ENCODE data around the gene GABBR2. TPM values are rescaled to one million over a fixed set of nuclear protein-coding genes. Genes with fewer than 3 reads are reported as not detected.

The GABBR2 gene
- total RNA-seq, 2 donors from 2014 or later: not detected

DNA sequence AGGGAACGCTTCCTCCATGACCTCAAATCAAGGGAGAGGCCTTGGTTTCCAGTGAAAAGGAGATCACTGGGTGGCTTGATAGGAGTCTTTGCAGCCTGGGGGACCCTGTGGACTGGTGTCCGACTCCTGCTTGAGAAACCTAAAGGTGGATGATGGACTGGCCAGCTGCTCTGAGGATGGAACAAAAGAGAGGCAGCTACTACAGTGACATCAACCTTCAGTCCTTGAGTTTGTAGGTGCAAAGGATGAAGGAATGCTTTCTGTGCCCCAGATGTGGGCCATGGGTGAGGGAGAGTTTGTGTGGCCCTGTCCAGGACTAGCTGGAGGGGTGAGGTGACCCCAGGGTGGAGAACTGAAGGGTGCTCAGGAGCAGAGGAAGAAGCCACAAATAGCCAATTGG is 338.8 kb downstream of the GABBR2 start:
- Mint-ChIP-seq H3K36me3 (peaks cover 6 to 14% of the 10 kb centered on the region in 2 donors), H3K27ac (no peak overlapping the region), H3K9me3 (peaks cover 6 to 14% of the 10 kb centered on the region in 2 donors)
- ATAC-seq (no peak), DNase-seq (ENCODE audit: low spot score in 2 of 2) (no peak)

DNA sequence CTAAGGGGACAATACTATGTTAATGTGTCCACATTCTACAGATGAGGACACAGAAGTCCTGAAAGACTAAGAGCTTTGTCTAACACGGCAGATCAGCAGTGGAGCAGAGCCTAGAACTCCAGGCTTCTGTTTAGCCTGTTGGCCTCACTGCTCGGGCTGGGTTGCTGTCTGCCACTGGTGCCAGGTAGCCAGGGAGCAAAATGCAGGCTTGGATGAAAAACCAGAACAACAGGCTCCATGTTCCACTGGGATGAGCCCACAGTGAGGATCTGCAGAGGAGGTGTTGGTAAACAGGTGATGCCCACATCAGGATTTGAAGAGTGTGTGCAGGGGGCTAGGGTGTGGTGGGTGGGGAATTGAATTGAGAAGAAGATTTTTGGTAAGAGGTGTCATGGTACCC is 339.3 kb downstream of the GABBR2 start:
- Mint-ChIP-seq H3K27ac (no peak overlapping the region), H3K36me3 (peaks cover 8 to 17% of the 10 kb centered on the region in 2 donors), H3K9me3 (peaks cover 7 to 15% of the 10 kb centered on the region in 2 donors)
- DNase-seq (ENCODE audit: low spot score in 2 of 2): no peak
- ATAC-seq: no peak

DNA sequence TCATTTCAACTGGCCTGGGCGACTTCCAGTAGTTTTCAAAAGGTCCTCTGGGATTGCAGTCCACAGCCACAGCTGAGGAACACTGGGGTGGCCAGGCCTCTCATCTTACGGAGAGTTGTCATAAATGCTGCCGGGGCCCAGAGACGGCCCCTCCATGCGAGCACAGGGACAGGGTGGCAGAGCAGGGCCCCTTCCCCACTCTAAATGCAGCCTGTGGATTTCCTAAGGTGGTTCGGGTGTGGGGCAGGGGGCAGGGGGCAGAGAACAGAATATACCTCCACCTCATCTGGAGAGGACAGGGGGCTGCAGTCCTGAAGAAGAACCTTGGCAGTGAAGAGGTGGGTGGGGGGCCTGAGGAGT is 339.7 kb downstream of the GABBR2 start:
- DNase-seq (ENCODE audit: low spot score in 2 of 2): no peak
- H3K9me3 Mint-ChIP-seq: peaks cover 7 to 15% of the 10 kb centered on the region in 2 donors
- ATAC-seq: no peak
- H3K27ac Mint-ChIP-seq: no peak overlapping the region
- peaks cover 8 to 17% of the 10 kb centered on the region in 2 donors for H3K36me3 Mint-ChIP-seq

DNA sequence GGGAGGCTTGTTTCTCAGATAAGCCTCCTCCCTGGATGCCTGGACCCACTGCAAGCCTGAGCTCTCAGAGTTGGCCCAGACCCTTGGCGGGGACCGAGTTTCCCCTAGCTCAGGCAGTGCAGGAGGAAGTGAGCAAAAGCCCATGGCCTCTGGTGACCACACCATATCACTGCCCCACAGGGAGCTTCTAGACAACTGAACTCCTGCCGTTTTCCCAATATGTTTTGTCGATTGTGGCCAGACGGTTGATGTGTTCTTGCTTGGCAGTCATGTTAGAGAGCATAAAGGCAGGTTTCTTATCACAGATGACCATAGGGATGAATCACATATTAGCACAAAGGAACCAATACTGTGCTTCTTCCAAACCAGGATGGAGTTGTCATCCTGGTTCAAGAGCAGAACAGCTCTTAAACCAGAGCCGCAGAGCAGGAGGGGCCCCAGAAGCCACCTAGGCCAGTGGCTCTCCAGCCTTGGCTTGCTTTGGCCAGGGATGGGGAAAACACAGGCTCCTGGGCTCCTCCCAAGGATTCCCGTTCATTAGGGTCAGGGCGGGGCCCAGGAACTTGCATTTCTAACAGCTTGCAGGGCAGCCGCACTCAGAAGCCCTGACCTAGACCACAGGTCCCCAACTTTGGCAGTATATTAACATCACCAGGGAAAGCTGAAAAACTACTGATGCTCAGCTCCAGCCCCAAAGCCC is 340.2 kb downstream of the GABBR2 start:
- ATAC-seq: no peak

DNA sequence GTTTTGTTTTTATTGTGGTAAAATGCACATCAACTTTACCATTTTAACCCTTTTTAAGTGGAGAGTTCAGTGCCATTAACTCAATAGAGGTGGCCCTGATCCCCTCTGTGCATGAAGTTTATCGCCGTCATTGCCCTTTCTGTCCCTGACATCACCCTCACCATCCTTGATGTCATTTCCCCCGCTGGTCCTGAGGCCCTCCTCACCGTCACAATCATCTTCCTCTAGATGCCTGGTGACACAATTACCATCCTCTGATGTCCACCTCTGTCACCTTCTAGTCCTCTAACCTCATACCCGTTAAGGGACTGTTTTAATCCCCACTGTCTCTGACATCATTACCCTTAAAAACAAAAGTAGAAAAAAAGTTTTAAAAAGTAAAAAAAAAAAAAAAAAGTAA is 340.8 kb downstream of the GABBR2 start:
- Mint-ChIP-seq H3K27ac (no peak overlapping the region), H3K9me3 (peaks cover 7 to 15% of the 10 kb centered on the region in 2 donors), H3K36me3 (peaks cover 8 to 17% of the 10 kb centered on the region in 2 donors)
- DNase-seq (ENCODE audit: low spot score in 2 of 2) (no peak), ATAC-seq (no peak)

More for the DNA sequence above, 340.2 kb downstream of the GABBR2 start:
- no peak for DNase-seq (ENCODE audit: low spot score in 2 of 2)
- Mint-ChIP-seq H3K9me3 (peaks cover 7 to 15% of the 10 kb centered on the region in 2 donors), H3K36me3 (peaks cover 8 to 17% of the 10 kb centered on the region in 2 donors), H3K27ac (no peak overlapping the region)

DNA sequence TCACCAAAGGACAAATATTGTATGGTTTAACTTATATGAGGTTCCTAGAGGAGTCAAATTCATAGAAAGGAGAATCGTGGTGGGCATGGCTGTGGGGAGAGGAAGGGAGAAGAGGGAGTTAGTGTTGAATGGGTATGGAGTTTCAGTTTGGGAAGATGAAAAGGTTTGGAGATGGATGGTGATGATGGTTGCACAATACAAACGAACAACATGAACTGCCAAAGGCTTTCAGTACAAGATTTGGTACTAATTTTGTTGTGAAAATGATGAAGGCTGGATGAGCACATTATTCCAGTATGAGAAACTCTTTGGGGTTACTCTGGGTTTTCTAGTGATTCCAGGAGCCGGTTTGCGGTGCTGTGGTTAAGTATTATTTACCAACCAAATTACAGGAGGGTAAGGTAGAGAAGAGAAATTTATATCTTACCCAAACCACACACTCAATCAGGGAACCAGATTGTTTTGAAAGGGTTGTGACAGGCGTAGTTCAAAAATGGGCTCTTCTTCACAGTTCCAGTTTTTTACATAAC is 341.3 kb downstream of the GABBR2 start:
- no peak for ATAC-seq
- H3K36me3 Mint-ChIP-seq: peaks cover 8 to 17% of the 10 kb centered on the region in 2 donors
- H3K27ac Mint-ChIP-seq: no peak overlapping the region
- H3K9me3 Mint-ChIP-seq: peaks cover 7 to 15% of the 10 kb centered on the region in 2 donors
- no peak for DNase-seq (ENCODE audit: low spot score in 2 of 2)

GRCh38 chr9:98365781-98366180 is 343.0 kb downstream of the GABBR2 start:
- H3K36me3 Mint-ChIP-seq: peaks cover 8 to 17% of the 10 kb centered on the region in 2 donors
- peaks cover 7 to 15% of the 10 kb centered on the region in 2 donors for H3K9me3 Mint-ChIP-seq
- no peak for DNase-seq (ENCODE audit: low spot score in 2 of 2)
- no peak overlapping the region for H3K27ac Mint-ChIP-seq
- ATAC-seq: no peak

DNA sequence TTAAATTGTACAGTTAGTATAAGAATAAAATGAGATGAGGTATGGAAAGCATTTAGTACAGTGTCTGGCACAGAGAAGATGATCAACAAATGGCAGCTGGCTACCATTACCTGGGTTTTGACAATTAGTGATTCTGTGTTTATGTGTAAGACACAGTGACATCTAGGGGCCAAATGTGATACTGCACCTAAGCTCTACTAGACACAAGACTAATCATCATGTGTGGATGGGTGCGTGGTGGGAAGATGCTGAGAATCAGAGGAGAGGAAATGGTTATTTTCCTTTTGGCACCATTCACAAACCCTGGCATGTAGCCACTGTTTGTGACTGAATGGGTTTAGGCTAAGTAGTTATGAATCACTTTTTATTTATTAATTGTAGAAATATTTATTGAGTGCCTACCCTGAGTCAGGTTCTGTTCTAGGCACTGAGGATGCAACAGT is 343.5 kb downstream of the GABBR2 start:
- DNase-seq (ENCODE audit: low spot score in 2 of 2): peak in 1 of 2 donors; percentile 29
- Mint-ChIP-seq H3K27ac (no peak overlapping the region), H3K36me3 (peaks cover 8 to 17% of the 10 kb centered on the region in 2 donors), H3K9me3 (peaks cover 7 to 15% of the 10 kb centered on the region in 2 donors)
- ATAC-seq: peak in 1 of 2 donors; percentile 50

GRCh38 chr9:98364086-98364485 is 344.6 kb downstream of the GABBR2 start:
- no peak overlapping the region for H3K27ac Mint-ChIP-seq
- DNase-seq (ENCODE audit: low spot score in 2 of 2) (no peak), ATAC-seq (no peak)
- peaks cover 7 to 15% of the 10 kb centered on the region in 2 donors for H3K9me3 Mint-ChIP-seq
- H3K36me3 Mint-ChIP-seq: peaks cover 8 to 17% of the 10 kb centered on the region in 2 donors

DNA sequence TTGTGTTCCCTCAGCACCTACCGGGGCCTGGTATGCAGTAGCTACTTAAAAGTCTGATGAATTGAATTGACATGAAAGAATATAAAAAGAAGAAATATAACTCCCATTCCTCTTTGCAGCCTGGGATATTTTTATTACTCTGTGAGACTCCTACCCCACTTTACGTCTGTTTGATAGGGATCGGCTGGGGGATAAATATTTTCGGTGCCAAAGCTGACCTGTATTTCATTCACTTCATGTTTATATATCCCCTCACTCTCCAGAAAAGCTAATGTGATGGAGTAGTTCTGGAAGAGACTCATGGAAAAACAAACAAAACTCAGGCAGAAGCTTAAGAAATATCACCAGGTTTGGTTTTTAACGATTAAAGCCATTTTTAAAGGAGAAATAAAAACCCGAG is 345.1 kb downstream of the GABBR2 start:
- peaks cover 7 to 15% of the 10 kb centered on the region in 2 donors for H3K9me3 Mint-ChIP-seq
- ATAC-seq (no peak), DNase-seq (ENCODE audit: low spot score in 2 of 2) (no peak)
- H3K36me3 Mint-ChIP-seq: peaks cover 8 to 17% of the 10 kb centered on the region in 2 donors
- H3K27ac Mint-ChIP-seq: no peak overlapping the region

DNA sequence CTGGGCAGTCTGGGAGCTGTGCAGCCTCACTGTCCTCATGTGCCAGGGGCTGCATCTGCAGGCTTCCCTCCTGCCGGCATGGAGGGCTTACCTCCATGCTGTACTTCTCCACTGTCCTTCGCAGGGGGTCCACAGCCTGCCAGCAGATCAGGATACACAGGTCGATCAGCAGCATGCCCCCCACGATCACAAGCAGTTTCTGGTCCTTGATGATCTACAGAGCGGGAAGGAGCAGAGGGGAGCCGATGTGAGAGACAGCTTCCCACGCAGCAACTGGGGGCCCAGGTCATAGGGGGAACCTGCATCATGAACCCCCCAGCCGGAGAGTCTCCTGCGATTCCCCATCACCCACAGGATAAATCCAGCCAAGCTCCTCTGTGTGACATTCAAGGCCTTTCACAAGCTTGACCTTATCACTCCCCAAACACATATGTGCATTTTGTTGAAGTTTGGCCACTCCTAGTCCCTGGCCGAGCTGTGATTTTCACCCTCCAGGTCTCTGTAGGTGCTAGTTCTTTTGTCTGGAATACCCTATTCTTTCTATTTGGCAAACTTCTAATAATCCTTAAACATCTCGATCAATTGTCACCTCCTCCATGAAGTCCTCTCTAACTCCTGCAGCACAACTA is 346.0 kb downstream of the GABBR2 start:
- no peak for ATAC-seq
- no peak overlapping the region for H3K27ac Mint-ChIP-seq
- H3K9me3 Mint-ChIP-seq: peaks cover 7 to 15% of the 10 kb centered on the region in 2 donors
- H3K36me3 Mint-ChIP-seq: peaks cover 8 to 17% of the 10 kb centered on the region in 2 donors
- no peak for DNase-seq (ENCODE audit: low spot score in 2 of 2)

DNA sequence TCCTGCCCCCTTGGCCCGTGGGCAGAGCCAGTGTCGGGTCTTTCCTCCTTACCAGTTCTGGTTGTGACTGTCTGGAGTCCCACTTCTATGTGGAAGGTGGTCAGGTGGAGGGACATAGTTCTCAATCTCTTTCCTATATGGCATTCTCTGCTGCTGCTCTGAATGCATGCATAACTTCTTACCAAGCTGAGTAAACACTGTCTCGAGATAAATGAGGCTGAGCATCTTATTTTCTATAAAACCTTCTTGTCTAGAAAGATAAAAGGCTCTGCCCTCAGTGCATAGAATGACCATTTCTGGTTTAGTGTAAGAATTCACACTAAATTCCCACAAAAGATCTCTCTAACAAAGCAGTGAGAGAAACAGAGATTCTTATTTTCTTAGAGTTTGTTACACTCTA is 347.1 kb downstream of the GABBR2 start:
- peaks cover 8 to 13% of the 10 kb centered on the region in 2 donors for H3K36me3 Mint-ChIP-seq
- ATAC-seq: no peak
- no peak overlapping the region for H3K27ac Mint-ChIP-seq
- peaks cover 7% of the 10 kb centered on the region in 2 donors for H3K9me3 Mint-ChIP-seq
- DNase-seq (ENCODE audit: low spot score in 2 of 2): no peak

GRCh38 chr9:98360176-98360708 is 348.5 kb downstream of the GABBR2 start:
- DNase-seq (ENCODE audit: low spot score in 2 of 2) (no peak), ATAC-seq (no peak)
- peaks cover 5 to 6% of the 10 kb centered on the region in 2 donors for H3K36me3 Mint-ChIP-seq
- no peak overlapping the region for H3K27ac Mint-ChIP-seq
- H3K9me3 Mint-ChIP-seq: peaks cover 4% of the 10 kb centered on the region in 2 donors

DNA sequence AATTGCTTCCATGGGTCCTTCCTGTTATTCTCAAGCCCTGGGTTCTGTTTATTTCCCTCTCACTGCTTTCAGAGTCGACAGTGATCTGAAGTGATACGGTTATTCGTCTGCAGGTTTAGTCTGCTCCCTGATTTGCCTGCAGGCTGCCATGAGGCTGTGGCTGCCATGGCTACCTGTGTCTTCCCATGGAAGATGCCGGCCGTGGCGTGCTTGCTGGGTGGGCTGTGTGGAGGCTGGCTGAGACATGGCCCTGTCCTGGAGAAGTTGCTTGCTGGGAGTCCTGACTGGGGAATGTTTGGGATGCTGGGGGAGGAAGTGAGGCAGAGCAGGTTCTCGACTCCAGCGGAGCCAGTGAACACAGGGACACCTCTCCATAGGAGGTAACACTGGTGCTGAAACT is 349.2 kb downstream of the GABBR2 start:
- no peak overlapping the region for H3K27ac Mint-ChIP-seq
- H3K36me3 Mint-ChIP-seq: no peaks in the 10 kb centered on the region
- ATAC-seq (no peak), DNase-seq (ENCODE audit: low spot score in 2 of 2) (no peak)
- no peaks in the 10 kb centered on the region for H3K9me3 Mint-ChIP-seq

GRCh38 chr9:98357921-98358535 is 350.7 kb downstream of the GABBR2 start:
- Mint-ChIP-seq H3K27ac (peak overlapping the region in 1 of 2 donors; percentile 30), H3K36me3 (no peaks in the 10 kb centered on the region), H3K9me3 (no peaks in the 10 kb centered on the region)
- no peak for ATAC-seq
- DNase-seq (ENCODE audit: low spot score in 2 of 2): no peak

DNA sequence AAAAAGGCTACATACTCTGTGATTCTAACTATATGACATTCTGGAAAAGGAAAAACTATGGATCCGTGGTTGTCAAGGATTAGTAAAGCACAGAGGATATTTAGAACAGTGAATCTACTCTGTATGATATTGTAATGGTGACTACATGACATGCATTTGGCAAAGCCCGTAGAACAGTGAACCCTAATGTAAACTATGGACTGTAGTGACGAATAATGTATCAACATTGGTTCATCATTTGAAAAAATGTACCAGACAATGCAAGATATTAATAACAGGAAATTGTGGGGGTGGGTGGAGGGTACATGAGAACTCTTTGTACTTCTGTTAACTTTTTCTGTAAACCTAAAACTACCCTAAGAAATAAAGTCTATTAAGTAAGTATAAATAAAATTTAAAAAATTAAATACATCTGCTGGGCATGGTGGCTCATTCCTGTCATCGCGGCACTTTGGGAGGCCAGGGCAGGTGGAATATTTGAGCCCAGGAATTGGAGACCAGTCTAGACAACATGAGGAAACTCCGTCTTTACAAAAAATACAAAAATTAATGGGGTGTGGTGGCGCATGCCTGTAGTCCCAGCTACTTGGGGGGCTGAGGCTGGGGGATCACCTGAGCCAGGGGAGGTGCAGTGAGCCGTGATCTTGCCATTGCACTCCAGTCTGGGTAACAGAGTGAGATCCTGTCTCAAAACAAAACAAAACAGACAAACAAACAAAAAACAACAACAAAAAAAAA is 351.6 kb downstream of the GABBR2 start:
- ATAC-seq (no peak), DNase-seq (ENCODE audit: low spot score in 2 of 2) (no peak)
- Mint-ChIP-seq H3K9me3 (no peaks in the 10 kb centered on the region), H3K27ac (no peak overlapping the region), H3K36me3 (peaks cover 0 to 4% of the 10 kb centered on the region in 2 donors)
